ENCODE results near the gene PLAAT3.
"Not testable (repeated sequence)": the region's sequence is repeated elsewhere in the genome, so short reads cannot be mapped to it uniquely, and the experiment has no call there.

PLAAT3 gene

GRCh38 chr11:63608353-63609345, 5.6 kb downstream of the PLAAT3 start:
- DNase-seq = no peak

DNA sequence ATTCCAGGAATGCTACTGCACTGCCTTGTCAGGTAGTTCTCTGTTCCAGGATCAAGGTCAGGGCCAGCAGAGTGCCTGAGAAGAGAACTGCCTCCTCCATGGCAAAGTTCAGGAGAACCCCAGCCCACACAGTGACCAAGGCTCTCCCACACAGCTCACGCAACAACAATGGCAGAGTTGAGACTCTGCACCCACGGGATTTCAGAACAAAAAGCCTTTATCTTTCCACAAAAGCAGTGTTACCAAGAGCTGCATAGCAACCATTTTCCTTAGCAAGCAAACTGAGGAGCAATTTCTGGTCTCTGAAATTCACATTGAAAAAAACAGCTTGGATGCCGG, 11.1 kb downstream of the PLAAT3 start:
- no peak for DNase-seq

DNA sequence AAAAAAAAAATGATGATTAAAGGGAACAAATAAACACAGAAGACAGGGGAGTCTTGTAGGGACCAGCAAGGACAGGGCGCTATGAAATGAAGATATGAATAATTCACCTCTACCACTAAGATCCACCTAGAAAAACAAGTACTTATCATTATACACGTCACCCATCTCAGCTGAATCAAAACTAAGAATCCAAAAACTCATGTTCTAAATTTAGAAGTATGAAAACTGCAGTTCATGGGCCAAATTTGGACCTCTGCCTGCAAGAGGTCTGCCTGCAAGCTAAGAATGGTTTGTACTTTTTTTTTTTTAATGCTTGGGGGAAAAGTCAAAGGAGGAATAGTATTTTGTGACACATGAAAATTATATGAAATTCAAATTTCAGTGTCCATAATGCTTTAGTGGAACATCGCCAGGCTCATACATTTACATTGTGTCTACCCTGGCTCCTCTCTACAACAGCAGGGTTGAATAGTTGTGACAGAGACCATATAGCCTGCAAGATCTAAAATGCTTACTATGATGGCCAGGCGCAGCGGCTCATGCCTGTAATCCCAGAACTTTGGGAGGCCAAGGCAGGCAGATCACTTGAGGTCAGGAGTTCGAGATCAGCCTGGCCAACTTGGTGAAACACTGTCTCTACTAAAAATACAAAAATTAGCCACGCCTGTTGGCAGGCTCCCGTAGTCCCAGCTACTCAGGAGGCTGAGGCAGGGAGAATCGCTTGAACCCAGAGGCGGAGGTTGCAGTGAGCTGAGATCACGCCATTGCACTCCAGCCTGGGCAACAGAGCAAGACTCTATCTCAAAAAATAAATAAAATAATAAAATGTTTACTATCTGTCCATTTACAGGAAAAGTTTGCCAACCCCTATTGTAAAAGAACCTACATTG, 11.7 kb downstream of the PLAAT3 start:
- not testable (repeated sequence) for DNase-seq

DNA sequence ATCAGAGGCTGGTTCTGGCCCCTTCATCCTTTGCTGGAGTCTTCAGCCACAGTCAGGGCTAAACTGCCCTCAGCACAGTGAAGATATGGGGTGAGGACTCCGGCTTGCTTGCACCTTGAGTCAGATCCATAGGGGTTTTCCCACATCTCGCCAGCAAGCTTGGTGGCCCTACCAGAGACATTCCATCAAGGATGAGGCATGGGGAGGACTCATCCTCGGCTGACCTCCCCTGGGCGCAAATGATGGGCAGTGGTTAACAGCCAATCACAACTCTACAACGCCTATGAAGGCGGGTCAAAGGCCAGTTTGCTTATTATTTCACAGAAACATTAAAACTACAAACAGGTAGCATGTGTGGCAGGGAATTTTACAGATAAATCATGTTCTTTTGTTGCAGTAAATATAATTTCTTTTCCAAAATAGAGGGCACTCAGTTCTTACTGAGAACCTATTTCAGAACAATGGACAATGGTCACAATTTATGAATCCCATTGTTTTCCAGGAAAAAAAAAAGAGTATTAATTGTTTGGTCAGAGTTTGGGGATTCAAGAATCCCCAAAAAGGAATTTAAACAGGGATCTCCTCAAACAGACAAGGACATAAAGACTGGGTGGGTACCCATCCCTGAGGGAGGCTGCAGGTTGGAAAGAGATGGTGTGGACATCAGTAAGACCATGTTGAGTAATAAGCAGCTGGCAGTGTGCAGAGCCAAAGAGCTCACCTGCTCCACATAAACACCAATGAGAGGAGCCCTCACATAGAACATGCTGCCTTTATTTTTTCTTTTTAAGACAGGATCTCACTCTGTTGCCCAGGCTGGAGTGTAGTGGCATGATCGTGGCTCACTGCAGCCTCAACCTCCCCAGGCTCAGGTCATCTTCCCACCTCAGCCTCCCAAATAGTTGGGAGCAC, 14.8 kb downstream of the PLAAT3 start:
- DNase-seq = no peak

- DNase-seq = no peak
These were observed 15.7 kb downstream of the PLAAT3 start for GRCh38 chr11:63598556-63598955.

DNA sequence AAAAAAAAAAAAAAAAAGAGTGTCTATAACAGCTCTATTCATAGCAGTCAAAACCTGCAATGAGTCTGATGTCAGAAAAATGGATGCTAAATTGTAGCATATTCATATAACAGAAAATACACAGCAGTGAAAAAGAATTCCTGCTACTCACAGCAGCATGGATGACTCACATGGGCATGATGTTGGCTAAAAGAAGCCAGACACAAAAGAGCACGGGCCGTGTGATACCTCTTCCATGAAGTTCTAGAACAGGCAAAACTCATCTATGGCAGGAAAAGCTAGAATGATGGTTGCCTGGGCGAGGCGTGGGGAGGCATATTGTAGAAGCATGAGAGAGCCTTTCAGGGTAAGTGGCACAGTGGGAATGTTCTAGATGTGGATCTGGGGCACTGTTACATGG, 18.9 kb downstream of the PLAAT3 start:
- no peak for DNase-seq

DNA sequence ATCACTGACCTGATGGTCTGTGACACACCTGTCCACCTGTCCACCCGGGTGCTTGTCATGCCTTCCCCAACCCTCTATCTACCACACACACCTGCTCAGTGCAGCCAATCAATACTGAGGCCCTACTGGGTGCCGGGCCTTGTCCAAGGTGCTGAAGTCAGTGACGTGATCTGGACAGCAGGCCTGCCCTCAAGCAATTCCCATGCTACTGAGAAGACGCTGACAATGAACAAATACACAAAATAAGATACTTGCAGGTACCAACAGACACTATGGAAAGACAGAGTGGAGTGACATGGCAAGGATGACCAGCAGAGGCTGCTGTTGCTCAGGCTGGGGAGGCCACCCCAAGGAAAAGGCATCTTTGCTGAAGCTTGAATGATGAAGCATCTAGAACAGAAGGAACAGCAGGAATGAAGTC, 21.2 kb downstream of the PLAAT3 start:
- DNase-seq = no peak

GRCh38 chr11:63590024-63590788, 24.0 kb downstream of the PLAAT3 start:
- no peak for DNase-seq

GRCh38 chr11:63589000-63589399, 25.2 kb downstream of the PLAAT3 start:
- DNase-seq = no peak

- no peak for DNase-seq
These were observed 27.6 kb downstream of the PLAAT3 start for GRCh38 chr11:63586451-63587166.

- no peak for DNase-seq
These were observed 30.9 kb downstream of the PLAAT3 start for GRCh38 chr11:63583357-63583677.

GRCh38 chr11:63581224-63581623, 33.0 kb downstream of the PLAAT3 start:
- DNase-seq = not testable (repeated sequence)

- DNase-seq = not testable (repeated sequence)
These were observed 35.4 kb downstream of the PLAAT3 start for GRCh38 chr11:63578882-63579281.

DNA sequence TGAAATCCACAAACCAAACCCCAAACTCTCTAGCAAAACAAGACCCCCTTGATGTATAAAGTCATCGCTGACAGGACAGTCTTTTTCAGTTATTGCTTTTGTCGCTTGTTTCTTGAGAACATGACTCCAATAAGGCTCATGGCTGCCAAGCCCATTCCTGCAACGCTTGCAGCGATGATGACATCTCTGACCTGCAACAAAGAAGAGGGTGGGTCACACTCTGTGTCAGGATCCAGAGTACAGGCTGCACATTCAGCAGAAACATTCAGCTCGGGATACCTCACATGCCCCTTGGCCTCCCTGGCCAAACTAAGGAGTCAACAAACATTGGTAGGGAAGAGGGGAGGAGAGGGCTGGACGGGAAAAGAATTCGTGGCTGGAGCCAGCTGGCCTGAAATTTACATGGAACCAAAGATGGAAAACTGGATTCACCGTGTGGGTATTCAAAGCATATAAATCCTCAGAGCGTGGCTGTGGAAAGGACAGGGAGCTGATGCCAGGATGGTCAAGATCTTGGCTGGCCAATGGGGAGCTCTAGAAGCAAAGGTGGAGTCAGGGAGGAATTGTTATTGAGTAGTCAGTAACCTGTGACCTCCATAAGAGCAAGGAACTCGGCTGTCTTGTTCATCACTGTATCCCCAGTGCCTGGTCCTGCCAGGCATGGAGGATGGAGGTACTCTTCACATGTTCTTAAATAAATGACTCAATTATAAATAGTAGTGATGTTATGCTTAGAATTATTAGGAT, 39.2 kb downstream of the PLAAT3 start:
- no peak for DNase-seq

DNA sequence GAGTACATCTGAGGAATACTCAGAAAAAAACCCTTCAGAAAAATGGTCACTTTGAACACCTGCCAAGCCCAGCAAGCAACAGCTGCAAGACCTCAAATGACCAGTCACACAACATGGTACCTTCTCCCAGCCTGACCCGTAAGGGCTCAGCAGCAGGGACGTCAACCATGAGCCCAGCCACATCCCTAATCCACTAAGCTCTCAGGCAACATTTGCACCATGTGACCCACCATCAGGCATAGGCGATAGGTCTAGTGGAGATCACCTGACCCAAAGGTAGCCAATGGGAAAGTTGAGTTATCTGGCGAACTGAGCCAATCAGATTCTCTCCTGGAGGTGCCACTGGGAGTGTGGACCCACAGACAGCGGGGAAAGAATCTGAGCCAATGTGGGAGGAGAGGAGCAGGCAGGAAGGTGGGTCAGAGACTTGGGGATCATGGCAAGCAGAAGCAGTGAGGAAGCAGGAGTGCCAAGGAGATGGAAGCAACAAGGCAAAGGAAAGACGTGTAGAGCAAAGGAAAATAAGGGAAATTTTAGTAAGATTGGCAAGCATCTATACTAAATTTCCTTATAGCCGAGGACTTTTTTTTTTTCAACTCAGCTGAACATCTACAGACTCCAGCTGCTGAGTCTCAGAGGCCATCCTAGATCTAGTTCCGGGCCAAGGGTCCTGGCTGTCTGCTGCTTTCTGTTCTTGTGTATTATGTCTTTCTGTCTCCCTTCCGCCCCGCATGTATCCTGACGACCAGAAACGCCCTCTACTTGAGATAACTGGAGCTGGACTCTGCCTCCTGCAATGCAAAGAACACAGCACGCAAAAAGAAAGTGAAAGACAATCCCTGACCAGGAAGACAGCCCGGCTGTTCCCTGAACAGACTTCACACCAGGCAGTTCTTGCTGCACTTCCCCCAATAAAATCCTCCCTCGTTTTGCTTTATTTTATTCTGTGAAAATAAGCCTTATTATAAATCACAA, 40.1 kb downstream of the PLAAT3 start:
- peak; percentile 27 for DNase-seq

- DNase-seq = no peak
These were observed 42.1 kb downstream of the PLAAT3 start for GRCh38 chr11:63572026-63572688.

GRCh38 chr11:63569570-63569969, 44.7 kb downstream of the PLAAT3 start:
- no peak for DNase-seq

DNA sequence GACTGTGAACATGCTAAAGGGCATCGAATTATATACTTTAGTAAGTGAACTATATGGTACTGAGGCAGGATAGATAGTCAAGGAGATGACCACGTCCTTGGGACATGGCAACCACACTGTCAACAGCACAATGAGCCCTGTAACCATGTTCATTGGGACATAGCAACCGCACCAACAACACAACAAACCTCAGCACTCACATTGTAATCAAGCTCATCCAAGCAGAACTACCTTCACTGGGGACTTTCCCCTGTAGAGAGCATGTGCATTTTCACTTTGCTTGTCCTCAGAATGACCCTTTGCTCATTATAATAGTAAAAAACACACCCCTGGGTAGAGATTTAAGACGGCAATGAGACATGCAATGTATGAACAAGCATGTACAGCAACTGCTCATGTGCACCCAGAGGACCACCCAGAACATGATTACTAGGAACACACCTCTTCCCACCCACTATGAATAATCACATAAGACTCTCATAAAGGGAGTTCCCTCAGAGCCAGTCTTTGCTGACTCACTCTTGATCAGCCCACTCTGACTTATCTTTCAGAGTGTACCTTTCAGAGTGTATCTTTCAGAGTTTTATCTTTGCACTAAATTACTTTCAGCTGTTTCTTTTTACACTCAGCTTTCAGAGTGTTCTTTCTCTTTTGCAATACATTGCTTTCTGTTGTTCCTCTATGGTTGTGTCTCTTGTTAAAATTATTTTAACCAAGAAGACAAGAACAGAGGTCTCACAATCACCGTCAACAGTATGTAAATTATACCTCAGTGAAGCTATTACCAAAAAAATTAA, 47.0 kb downstream of the PLAAT3 start:
- DNase-seq = peak; percentile 64

Measured in DMS79 treated with DMSO at 0.1 percent for 48 hours (cell line).